ENCODE data around the gene CTAGE9.

Gene CTAGE9

GRCh38 chr6:131678442-131678841, 32.4 kb downstream of the CTAGE9 start:
- H2AFZ ChIP-seq (ENCODE audit: low read length) = no peak overlapping the region
- H4K20me1 ChIP-seq (ENCODE audit: insufficient read depth, low read length, poor library complexity, severe bottlenecking) = no peaks in the 10 kb centered on the region
- no peak overlapping the region for H3K9ac ChIP-seq (ENCODE audit: low read depth, low read length, poor library complexity, severe bottlenecking)
- no peaks in the 10 kb centered on the region for H3K27me3 ChIP-seq (ENCODE audit: insufficient read depth, low read length, poor library complexity, severe bottlenecking)
- no peaks in the 10 kb centered on the region for H3K36me3 ChIP-seq (ENCODE audit: insufficient read depth, low read length)
- H3K9me2 ChIP-seq (replicated peaks; ENCODE audit: low read depth, low read length) = no peaks in the 10 kb centered on the region
- H3K9me3 ChIP-seq (ENCODE audit: insufficient read depth, low read depth, low read length) = no peaks in the 10 kb centered on the region
- H3K4me1 ChIP-seq (ENCODE audit: insufficient read depth, low read length, poor library complexity, severe bottlenecking) = no peaks in the 10 kb centered on the region
- TF ChIP-seq EZH2phosphoT487 (IDR thresholded peaks at IDR 0.05; ENCODE audit: borderline replicate concordance) (no peak), CTCF (conservative IDR thresholded peaks at IDR 0.05; ENCODE audit: low read length) (no peak)
- H3K79me2 ChIP-seq (ENCODE audit: insufficient read depth, low read length) = no peaks in the 10 kb centered on the region
- H3F3A ChIP-seq (ENCODE audit: low read depth) = no peaks in the 10 kb centered on the region
- no peak overlapping the region for H3K4me2 ChIP-seq (ENCODE audit: low read depth, low read length, poor library complexity, severe bottlenecking)
- no peak overlapping the region for H3K4me3 ChIP-seq (ENCODE audit: low read length, poor library complexity, severe bottlenecking)

GRCh38 chr6:131673184-131673583, 37.6 kb downstream of the CTAGE9 start:
- no peak overlapping the region for H3K4me3 ChIP-seq (ENCODE audit: low read length, poor library complexity, severe bottlenecking)
- H3K9me2 ChIP-seq (replicated peaks; ENCODE audit: low read depth, low read length) = no peaks in the 10 kb centered on the region
- TF ChIP-seq CTCF (conservative IDR thresholded peaks at IDR 0.05; ENCODE audit: low read length) = no peak
- TF ChIP-seq EZH2phosphoT487 (IDR thresholded peaks at IDR 0.05; ENCODE audit: borderline replicate concordance) = no peak
- no peak overlapping the region for H3K9ac ChIP-seq (ENCODE audit: low read depth, low read length, poor library complexity, severe bottlenecking)
- H3F3A ChIP-seq (ENCODE audit: low read depth) = no peaks in the 10 kb centered on the region
- no peaks in the 10 kb centered on the region for H3K79me2 ChIP-seq (ENCODE audit: insufficient read depth, low read length)
- no peaks in the 10 kb centered on the region for H3K36me3 ChIP-seq (ENCODE audit: insufficient read depth, low read length)
- no peaks in the 10 kb centered on the region for H3K27me3 ChIP-seq (ENCODE audit: insufficient read depth, low read length, poor library complexity, severe bottlenecking)
- H2AFZ ChIP-seq (ENCODE audit: low read length) = no peak overlapping the region
- no peaks in the 10 kb centered on the region for H4K20me1 ChIP-seq (ENCODE audit: insufficient read depth, low read length, poor library complexity, severe bottlenecking)
- no peaks in the 10 kb centered on the region for H3K9me3 ChIP-seq (ENCODE audit: insufficient read depth, low read depth, low read length)
- H3K4me1 ChIP-seq (ENCODE audit: insufficient read depth, low read length, poor library complexity, severe bottlenecking) = no peaks in the 10 kb centered on the region
- H3K4me2 ChIP-seq (ENCODE audit: low read depth, low read length, poor library complexity, severe bottlenecking) = no peak overlapping the region

DNA sequence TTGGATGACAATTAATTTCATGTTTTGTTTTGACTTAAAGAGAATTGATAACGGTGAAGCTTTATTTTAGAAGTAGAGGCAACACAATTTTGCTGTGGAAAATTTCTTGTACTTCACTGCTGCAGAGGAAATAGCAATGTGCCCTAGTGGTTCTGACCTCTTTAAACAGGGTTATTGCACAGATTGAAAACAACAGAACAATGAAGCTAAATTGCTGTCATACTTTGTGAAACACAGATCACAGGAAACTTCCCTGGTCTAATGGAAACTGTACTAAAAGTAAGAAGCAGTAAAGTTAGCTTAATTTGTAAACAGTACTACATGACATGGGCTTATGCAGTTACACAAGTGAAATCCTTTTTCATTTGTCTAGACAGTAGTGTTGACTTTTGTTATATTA, 40.9 kb downstream of the CTAGE9 start:
- H3K9me2 ChIP-seq (replicated peaks; ENCODE audit: low read depth, low read length) = no peaks in the 10 kb centered on the region
- no peak overlapping the region for H3K9ac ChIP-seq (ENCODE audit: low read depth, low read length, poor library complexity, severe bottlenecking)
- no peak overlapping the region for H3K4me3 ChIP-seq (ENCODE audit: low read length, poor library complexity, severe bottlenecking)
- no peak overlapping the region for H3K4me2 ChIP-seq (ENCODE audit: low read depth, low read length, poor library complexity, severe bottlenecking)
- no peak overlapping the region for H2AFZ ChIP-seq (ENCODE audit: low read length)
- no peaks in the 10 kb centered on the region for H3K79me2 ChIP-seq (ENCODE audit: insufficient read depth, low read length)
- no peaks in the 10 kb centered on the region for H3K27me3 ChIP-seq (ENCODE audit: insufficient read depth, low read length, poor library complexity, severe bottlenecking)
- no peaks in the 10 kb centered on the region for H3K9me3 ChIP-seq (ENCODE audit: insufficient read depth, low read depth, low read length)
- no peak for TF ChIP-seq CTCF (conservative IDR thresholded peaks at IDR 0.05; ENCODE audit: low read length)
- no peak for TF ChIP-seq EZH2phosphoT487 (IDR thresholded peaks at IDR 0.05; ENCODE audit: borderline replicate concordance)
- no peaks in the 10 kb centered on the region for H3K36me3 ChIP-seq (ENCODE audit: insufficient read depth, low read length)
- no peaks in the 10 kb centered on the region for H3F3A ChIP-seq (ENCODE audit: low read depth)
- H3K4me1 ChIP-seq (ENCODE audit: insufficient read depth, low read length, poor library complexity, severe bottlenecking) = no peaks in the 10 kb centered on the region
- no peaks in the 10 kb centered on the region for H4K20me1 ChIP-seq (ENCODE audit: insufficient read depth, low read length, poor library complexity, severe bottlenecking)
